ENCODE measurements around the gene ALDOA. TPM values are rescaled to one million over a fixed set of nuclear protein-coding genes. Genes with fewer than 3 reads are reported as not detected.
A peak's percentile ranks its signal among the peaks of the same experiment; 100 is the strongest.
"Not testable (repeated sequence)": the region's sequence is repeated elsewhere in the genome, so short reads cannot be mapped to it uniquely, and the experiment has no call there.

The ALDOA gene
- 1,000 to 10,000 TPM; 2,869 to 3,626 TPM for total RNA-seq

- Histone ChIP-seq H3K27ac (peak within 1 kb of the TSS; percentile 96 to 100), H3K27me3 (no peaks in the 10 kb centered on the region), H3K4me1 (peaks cover 0 to 61% of the 10 kb centered on the region in 2 donors), H3K4me3 (peak within 1 kb of the TSS; percentile 81 to 91), H3K9me3 (no peaks in the 10 kb centered on the region), H3K36me3 (peaks cover 42% of the 10 kb centered on the region)
- DNase-seq (ENCODE audit: low spot score), result peak; percentile 98
- no peak for TF ChIP-seq CTCF (IDR thresholded peaks at IDR 0.05)
Observed at GRCh38 chr16:30065102-30065942, at the start of gene ALDOA. ALDOA (plus strand) TSS chr16:30065760; CDS start chr16:30066898, 1,138 bp downstream.

GRCh38 chr16:30016555-30017276 is 48.8 kb upstream of the ALDOA start:
- H3K4me1 ChIP-seq, result peaks cover 0 to 17% of the 10 kb centered on the region in 2 donors
- H3K4me3 ChIP-seq, result no peak overlapping the region
- H3K36me3 ChIP-seq, result no peaks in the 10 kb centered on the region
- TF ChIP-seq CTCF (IDR thresholded peaks at IDR 0.05), result no peak
- no peaks in the 10 kb centered on the region for H3K9me3 ChIP-seq
- no peak overlapping the region for H3K27ac ChIP-seq
- DNase-seq (ENCODE audit: low spot score), result no peak
- H3K27me3 ChIP-seq, result peaks cover 2 to 6% of the 10 kb centered on the region in 2 donors

GRCh38 chr16:30017277-30017656 is 48.3 kb upstream of the ALDOA start:
- Histone ChIP-seq H3K27me3 (peaks cover 0 to under 1% of the 10 kb centered on the region in 2 donors), H3K4me1 (peaks cover 0 to 13% of the 10 kb centered on the region in 2 donors), H3K27ac (no peak overlapping the region), H3K4me3 (no peak overlapping the region), H3K36me3 (no peaks in the 10 kb centered on the region), H3K9me3 (no peaks in the 10 kb centered on the region)
- TF ChIP-seq CTCF (IDR thresholded peaks at IDR 0.05), result no peak
- DNase-seq (ENCODE audit: low spot score), result no peak

GRCh38 chr16:30017937-30018336 is 47.6 kb upstream of the ALDOA start:
- H3K36me3 ChIP-seq; H3K27me3 ChIP-seq; H3K9me3 ChIP-seq; DNase-seq (ENCODE audit: low spot score); H3K4me3 ChIP-seq; H3K27ac ChIP-seq: not testable (repeated sequence)
- H3K4me1 ChIP-seq, result peaks cover 0 to 13% of the 10 kb centered on the region in 2 donors

GRCh38 chr16:30018731-30019158 is 46.8 kb upstream of the ALDOA start:
- Histone ChIP-seq H3K4me3 (no peak overlapping the region), H3K27ac (no peak overlapping the region), H3K9me3 (no peaks in the 10 kb centered on the region), H3K4me1 (peaks cover 0 to 13% of the 10 kb centered on the region in 2 donors), H3K36me3 (no peaks in the 10 kb centered on the region), H3K27me3 (no peaks in the 10 kb centered on the region)
- no peak for TF ChIP-seq CTCF (IDR thresholded peaks at IDR 0.05)
- no peak for DNase-seq (ENCODE audit: low spot score)

- Histone ChIP-seq H3K36me3 (no peaks in the 10 kb centered on the region), H3K4me3 (no peak within 1 kb of the TSS), H3K27me3 (peaks cover 0 to 3% of the 10 kb centered on the region in 2 donors), H3K27ac (no peak within 1 kb of the TSS), H3K9me3 (no peaks in the 10 kb centered on the region), H3K4me1 (peaks cover 0 to 13% of the 10 kb centered on the region in 2 donors)
- DNase-seq (ENCODE audit: low spot score), result no peak
- TF ChIP-seq CTCF (IDR thresholded peaks at IDR 0.05), result no peak
Observed at GRCh38 chr16:30022887-30023286, 42.7 kb upstream of the ALDOA start, which contains the start of gene C16orf92. C16orf92 (plus strand) TSS chr16:30023198; CDS start chr16:30023341, 143 bp downstream.

All from right atrium auricular region (tissue), 2 donors.